Measurements from ENCODE around the gene NDUFB10.
"Not testable (repeated sequence)": the region's sequence is repeated elsewhere in the genome, so short reads cannot be mapped to it uniquely, and the experiment has no call there.

Gene NDUFB10

DNA sequence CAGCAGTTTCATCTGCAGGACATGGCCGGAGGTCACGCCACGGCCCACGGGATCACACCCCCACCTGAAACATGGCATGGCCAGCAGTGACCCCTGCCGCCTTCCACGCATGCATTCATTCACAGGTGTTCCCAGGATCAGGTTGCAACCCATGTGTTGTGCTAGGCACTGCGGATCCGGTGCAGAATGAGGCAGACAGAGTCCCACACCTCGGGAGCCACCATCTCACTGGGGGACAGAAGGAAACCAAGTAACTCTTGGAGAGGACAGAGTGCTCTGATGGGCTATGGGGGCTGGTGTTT, 12.0 kb upstream of the NDUFB10 start:
- no peak for DNase-seq

DNA sequence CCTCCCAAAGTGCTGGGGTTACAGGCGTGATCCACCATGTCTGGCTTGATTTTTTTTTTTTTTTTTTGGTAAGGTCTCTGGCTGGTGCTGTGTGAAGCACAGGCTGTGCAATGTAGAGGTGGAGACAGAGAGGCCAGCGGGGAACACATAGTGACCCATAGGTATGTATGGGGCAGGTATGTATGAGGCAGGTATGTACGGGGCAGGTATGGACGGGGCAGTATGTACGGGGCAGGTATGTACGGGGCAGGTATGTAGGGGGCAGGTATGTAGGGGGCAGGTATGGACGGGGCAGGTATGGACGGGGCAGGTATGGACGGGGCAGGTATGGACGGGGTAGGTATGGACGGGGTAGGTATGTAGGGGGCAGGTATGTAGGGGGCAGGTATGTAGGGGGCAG, 9.8 kb upstream of the NDUFB10 start:
- no peak for DNase-seq

DNA sequence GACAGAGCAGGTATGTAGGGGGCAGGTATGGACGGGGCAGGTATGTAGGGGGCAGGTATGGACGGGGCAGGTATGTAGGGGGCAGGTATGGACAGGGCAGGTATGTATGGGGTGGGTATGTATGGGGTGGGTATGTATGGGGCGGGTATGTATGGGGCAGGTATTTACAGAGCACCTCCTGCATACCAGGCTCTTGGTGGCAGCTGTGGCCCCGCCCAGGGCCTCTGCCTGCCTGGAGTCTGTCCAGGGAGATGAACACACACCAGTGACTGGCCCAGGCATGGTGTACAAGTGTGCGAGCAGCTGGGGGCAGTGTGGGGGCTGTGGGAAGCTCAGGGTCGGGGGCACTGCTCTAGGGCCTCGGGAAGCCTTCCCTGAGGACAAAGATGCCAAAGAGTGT, 9.3 kb upstream of the NDUFB10 start:
- no peak for DNase-seq

DNA sequence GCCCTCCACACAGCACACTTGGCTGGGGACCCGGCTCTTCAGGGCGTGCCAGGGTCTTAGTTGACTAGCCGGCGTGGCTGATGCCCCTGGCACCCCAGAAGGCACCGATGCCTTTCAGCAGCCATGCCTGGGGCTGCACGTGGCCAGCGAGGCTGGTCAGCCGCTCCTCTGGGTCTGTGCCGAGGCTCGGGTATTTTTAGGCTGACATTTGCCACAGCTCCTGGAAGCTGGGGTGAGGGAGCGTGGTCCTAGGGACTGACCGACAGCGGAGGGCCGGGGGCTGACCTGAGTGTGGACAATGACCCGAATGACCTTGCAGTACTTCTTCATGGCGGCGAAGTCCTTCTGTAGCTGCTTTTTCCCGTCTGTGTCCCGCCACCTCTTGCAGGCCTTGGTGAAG, 8.8 kb upstream of the NDUFB10 start:
- DNase-seq, result no peak

DNA sequence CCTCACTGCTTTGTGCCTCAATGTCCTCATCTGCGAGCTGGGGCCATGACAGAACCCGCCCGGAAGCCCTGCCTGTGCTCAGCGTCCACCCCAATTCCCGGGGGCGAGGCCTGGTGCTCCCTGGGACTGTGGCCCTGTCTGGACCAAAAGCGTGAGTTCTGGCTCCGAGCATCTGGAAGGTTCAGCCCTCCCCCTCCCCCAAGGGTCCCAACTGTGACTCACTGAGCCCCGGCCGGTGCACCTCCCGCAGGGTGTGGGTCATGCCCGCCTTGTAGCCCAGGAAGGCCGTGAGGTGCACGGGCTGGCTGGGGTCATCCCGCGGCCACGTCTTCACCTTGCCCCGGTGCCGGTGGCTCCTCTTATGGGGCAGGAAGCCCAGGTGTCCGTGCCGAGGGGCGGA, 5.6 kb upstream of the NDUFB10 start:
- no peak for DNase-seq

DNA sequence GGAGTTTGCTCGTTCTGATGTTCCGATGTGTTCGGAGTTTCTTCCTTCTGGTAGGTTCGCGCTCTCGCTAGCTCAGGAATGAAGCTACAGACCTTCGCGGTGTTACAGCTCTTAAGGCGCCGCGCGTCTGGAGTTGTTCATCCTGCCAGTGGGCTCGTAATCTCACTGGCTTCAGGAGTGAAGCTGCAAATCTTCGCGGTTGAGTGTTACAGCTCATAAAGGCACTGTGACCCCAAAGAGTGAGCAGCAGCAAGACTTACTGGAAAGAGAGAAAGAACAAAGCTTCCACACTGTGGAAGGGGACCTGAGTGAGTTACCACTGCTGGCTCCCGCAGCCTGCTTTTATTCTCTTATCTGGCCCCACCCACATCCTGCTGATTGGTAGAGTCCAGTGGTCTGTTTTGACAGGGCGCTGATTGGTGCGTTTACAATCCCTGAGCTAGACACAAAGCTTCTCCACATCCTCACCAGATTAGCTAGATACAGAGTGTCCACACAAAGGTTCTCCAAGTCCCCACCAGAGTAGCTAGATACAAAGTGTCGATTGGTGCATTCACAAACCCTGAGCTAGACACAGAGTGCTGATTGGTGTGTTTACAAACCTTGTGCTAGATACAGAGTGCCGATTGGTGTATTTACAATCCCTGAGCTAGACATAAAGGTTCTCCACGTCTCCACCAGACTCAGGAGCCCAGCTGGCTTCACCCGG, 1.8 kb upstream of the NDUFB10 start:
- not testable (repeated sequence) for DNase-seq

DNA sequence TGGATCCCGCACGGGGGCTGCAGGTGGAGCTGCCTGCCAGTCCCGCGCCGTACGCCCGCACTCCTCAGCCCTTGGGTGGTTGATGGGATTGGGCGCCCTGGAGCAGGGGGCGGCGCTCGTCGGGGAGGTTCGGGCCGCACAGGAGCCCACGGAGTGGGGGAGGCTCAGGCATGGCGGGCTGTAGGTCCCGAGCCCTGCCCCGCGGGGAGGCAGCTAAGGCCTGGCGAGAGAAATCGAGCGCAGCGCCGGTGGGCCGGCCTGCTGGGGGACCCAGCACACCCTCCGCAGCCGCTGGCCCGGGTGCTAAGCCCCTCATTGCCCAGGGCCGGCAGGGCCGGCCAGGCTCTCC, 1.2 kb upstream of the NDUFB10 start:
- not testable (repeated sequence) for DNase-seq

DNA sequence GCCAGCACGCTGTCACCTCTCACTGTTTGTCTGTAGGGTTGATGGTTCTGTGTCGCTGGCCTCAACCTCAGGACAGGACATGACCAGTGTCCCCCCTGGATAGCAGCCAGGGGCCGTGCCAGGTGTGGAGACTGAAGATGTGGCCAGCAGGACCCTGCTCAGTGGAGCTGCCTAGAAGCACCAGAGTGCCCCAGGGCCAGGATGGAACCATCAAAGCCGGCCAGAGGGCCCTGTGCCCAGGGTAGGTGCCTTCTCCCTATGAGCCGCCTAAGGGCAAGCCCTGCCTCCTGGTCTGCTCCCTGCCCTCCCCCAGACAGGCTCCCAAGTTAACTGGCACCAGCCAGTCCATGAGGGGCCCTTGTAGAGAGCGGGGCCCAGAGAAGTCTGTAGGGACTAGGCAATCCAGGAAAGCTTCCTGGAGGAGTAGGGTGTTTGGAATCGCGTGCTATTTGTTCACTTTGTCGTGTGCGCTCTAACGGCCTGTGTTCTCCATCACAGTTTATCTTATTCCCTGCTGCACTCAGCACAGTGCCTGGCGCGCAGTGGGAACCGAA, 546 bp upstream of the NDUFB10 start:
- DNase-seq, result no peak

DNA sequence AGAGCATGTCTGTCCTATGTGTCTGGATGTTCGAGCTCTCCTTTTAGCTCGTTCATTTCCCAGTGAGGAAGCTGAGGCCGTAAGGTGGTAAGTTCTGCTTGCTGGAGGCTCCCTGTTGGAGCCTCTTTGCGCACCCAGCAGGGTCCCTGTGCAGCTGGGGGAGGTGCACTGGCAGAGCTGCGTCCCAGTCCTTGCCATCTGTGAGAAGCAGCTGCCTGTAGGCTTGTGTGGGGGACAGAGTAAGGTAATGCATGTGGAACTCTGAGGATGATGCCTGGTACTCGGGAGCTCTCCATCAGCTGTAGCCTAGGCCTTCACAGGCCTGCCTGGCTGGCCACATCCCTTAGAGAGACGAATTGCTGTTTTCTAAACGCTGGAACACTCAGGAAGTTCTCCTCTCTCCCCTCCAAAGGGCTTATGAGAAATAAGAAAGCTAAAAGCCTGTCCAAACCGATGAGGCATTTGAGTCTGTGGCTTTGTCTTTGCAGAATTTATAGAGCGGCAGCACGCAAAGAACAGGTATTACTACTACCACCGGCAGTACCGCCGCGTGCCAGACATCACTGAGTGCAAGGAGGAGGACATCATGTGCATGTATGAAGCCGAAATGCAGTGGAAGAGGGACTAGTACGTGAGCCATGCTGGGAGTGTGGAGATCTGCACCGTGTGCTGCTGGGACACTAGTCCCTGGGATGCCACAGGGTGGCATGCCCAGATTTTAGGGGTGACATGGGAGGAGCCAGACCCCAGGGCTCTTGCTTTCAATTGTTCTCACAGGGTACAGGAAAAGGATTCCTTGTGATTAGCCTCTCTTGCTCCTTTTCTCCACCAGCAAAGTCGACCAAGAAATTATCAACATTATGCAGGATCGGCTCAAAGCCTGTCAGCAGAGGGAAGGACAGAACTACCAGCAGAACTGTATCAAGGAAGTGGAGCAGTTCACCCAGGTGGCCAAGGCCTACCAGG, 1.6 kb downstream of the NDUFB10 start:
- DNase-seq, result peak; percentile 59

DNA sequence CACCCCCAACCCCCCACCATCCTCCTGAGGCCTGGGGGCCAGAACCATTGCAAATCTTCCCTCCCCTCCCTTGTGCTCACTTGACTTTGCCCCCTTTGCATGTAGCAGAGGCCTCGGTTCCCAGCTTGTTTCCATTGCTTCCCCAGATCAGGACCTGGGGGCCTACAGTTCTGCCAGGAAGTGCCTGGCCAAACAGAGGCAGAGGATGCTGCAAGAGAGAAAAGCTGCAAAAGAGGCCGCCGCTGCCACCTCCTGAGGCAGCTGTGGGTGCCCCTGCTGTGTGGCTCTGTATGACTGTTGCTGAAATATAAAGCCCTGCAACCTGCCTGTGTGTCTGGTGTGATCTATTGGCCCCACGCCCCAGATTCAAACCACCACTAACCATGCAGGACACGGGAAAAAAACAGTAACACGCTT, 2.3 kb downstream of the NDUFB10 start:
- DNase-seq, result peak; percentile 25

DNA sequence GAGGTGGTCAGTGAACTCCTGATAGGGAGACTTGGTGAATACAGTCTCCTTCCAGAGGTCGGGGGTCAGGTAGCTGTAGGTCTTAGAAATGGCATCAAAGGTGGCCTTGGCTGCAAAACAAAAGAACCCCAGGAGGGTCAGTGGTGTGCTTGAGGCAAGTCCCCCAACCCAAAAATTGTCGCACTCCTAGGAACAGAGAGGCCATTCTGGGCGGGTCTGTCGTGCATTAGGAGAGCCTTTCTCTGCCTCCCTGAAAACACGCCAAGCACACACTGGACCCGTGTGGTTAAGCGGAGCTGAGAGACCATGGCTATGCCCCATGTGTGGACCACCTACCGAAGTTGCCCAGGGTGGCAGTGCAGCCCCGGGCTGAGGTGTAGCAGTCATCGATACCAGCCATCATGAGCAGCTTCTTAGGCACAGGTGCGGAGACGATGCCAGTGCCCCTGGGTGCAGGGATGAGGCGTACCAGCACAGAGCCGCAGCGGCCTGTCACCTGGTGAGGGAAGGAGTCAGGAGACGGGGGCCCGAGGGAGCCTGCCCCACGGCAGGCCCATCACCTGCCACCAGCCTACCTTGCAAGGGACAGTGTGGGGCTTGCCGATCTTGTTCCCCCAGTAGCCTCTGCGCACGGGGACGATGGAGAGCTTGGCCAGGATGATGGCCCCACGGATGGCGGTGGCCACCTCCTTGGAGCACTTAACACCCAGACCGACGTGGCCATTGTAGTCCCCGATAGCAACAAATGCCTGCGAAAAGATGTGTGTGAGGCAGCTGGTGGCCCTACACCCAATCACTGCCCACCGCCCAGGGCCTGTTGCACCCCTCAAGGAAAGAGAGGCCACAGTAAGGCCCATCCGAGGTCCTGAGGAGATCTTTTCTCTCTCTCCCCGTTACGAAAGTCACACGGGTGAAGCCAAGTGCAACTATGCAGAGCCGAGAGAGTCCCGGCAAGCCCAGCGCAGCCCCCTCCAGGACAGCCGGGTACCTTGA, 3.1 kb downstream of the NDUFB10 start:
- DNase-seq, result not testable (repeated sequence)

DNA sequence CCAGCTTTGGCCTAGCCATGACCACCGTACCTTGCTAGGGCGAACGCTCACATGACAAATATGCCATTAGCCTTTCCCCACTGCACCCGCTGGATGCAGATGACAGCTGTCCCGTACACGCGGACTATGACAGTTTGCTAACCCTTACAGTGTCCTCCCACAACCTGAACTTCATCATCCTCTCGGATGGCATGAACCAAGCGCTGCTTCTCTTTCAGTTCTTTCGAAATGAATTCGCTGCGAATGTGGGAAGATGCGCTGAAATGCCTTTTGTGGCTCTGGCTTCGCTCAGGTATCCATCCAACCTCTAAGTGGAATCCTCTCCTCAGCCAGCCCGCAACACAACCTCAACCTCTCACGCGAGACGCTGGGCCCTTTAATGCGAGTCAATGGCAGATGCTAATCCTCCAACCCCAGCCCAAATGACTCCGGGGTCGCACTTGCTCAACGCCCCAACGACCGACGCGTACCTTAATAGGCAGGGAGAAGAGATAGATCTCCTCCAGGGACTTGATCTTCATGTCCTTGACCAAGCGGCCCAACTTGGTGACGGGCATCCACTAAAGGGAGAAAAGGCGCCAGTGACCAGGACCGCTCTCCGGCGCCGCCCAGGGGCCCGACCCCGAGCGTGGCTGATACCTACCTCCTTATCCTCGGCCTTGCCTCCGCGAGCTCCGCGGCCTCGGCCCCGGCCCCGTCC, 4.6 kb downstream of the NDUFB10 start:
- peak; percentile 45 for DNase-seq

DNA sequence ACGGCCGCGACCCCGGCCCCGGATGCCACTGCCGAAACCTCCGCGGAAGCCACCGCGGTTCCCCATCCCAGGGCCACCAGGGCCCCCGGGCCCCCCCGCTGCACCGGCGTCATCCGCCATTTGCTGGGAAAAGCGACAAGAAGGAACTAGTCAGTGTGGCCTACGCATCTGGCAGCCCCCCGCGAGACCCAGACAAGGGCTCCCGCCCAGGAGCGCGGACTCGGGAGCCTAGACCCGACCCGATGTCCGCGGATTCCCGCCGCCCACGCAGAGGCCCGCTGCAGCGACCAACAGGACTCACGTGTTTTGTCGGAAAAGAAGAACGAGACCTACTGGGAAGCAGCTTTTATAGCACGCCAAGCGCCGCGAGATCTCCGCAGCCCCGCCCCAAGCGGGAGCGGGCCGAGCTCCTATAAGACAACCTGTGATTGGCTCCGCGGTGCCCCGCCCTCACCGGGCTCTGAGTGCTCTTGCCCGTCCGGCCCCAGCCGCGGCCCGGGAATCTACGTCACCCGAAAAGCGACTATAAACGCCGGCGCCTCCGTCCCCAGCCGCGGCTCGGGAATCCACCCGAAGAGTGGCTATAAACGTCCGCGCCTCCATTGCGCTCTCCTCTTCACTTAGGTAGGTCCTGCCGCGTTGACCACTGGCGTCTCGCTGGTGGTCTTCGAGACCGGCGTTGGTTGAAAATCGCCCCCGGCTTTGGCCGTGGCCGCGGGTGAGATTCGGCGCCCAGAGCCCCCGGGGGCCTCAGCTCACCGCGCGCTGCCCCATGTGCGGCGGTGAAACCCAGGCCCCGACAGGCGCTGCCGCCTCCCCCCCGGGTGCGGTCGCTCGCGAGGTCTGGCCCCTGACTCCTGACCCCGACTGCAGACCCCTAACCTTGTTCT, 5.4 kb downstream of the NDUFB10 start, which contains the start of gene RPS2:
Gene RPS2, minus strand, starts transcription at position 321 of the 890 bp plus-strand sequence. Its CDS starts 201 bp downstream, at position 120.
- DNase-seq, result peak; percentile 99

DNA sequence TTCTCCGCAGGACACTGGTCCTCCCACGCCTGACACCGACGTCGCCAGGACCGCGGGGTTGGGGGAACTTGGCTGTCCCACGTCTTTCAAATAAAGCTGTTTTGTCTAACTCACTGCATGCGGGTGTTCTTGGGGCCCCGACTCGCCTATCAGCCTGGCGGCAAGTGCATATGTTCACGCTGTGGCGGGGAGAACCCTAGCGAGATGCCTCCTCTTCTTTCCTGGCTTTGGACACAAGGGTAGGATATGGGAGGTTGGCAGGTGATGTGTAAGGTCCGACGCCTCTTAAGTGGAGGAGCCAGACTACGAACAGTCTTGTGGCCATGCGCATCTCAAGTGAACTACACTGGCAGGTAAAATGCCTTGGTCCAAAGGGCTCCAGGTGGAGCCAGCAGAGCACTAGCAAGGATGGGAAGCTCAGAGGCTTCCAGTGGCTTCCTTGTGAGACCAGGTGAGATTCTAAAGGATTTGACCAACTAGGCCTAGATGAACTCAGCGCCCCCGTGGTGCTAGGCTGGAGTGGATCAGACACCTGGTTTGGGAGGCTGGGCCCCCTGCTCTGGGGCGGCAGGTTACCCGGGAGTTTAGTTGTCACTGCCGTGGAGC, 6.2 kb downstream of the NDUFB10 start:
- no peak for DNase-seq

DNA sequence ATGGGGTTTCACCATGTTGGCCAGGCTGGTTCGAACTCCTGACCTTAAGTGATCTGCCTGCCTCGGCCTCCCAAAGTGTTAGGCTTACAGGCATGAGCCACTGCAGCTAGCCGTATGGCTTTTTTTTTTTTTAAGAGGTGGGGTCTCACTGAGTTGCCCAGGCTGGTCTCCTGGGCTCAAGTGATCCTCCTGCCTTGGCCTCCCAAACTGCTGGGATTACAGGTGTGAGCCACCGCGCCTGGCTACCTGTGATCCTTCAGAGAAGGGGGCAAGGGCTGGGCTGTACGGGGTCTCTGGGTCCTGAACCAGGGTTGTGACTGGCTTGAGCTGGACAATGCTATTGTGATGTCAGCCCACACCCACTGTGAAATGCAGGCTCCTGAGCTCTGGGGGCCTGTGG, 7.1 kb downstream of the NDUFB10 start, which contains the start of gene RNF151:
Gene RNF151, plus strand, starts transcription at position 397 of the 400 bp plus-strand sequence. CDS start 26 bp downstream, outside the sequence.
- no peak for DNase-seq

DNA sequence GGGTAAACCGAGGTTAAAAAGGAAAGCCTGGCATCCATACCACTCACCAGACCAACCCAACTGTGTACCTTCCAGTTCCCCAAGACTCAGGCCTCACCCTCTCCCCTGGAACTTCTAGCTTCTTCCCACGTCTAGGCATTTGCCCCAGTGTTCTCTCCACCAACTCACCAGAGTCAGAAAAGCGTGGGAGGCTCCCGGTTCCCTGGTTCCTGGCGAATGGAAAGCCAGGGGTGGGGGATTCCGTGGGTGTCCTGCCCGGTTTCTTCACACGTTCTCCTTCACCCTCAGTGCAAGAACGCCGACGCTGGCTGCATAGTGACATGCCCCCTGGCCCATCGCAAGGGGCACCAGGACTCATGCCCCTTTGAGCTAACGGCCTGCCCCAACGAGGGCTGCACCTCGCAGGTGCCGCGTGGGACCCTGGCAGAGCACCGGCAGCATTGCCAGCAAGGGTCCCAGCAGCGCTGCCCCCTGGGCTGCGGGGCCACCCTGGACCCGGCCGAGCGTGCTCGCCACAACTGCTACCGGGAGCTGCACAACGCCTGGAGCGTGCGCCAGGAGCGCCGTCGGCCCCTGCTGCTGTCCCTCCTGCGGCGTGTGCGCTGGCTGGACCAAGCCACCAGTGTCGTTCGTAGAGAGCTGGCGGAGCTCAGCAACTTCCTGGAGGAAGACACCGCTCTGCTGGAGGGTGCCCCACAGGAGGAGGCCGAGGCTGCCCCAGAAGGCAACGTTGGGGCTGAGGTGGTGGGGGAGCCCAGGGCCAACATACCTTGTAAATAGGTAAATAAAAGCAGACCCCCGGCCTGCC, 9.0 kb downstream of the NDUFB10 start:
- no peak for DNase-seq

DNA sequence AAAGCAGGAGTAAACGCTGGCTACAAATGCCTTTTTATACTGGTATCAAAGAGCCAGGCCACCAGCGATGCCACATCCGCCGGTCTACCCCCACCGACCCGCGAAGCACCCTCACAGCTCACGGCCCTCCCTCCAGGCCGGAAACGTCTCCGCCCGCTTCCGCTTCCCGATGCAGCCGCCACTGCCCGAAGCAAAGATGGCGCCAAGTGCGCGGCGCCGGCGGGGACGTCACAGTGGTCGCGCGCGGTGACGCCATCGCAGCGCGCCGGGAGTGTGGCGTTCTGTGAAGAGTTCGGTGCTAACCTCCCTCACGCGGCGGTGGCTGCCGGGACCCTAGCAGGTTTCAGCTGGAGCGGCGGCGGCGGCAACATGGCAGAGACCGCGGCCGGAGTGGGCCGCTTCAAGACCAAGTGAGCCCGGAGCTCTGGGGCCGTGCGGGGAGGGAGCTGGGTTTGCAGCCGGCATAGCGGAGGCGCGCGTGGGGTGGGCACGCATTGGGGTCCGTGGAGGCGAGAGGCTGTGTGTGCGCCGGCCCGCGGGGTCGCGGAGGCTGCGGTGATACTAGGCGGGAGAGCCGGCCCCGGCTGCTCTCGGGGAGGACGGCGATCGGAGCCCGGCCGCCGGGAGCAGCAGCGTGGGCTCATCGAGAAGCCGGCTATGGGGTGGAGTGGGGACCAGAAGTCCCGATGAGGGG, 12.6 kb downstream of the NDUFB10 start, which contains the start of gene TBL3:
Gene TBL3, plus strand, starts transcription at position 258 of the 694 bp plus-strand sequence. Its CDS starts 112 bp downstream, at position 370.
- DNase-seq, result peak; percentile 97

DNA sequence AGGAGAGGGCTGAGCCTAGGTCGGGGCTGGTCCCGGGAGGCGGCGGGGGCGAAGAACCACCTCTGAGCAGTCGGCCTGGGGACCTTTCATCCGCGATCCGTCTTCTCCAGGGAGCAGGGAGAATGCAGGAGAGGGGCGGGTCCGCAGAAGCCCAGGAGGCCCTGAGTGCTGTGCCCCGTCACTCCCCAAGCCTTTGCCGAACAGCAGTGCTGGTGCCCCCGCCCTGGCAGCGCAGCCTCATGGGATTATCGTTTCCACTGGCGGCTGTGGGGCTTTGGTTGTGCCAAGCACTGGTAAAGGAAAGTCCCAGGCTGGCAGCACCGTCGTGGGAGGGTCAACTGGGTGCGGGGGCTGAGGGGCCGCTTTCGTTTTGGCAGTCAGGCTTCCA, 13.1 kb downstream of the NDUFB10 start:
- no peak for DNase-seq
